Brain microvascular endothelial cell (primary cell): ENCODE measurements around the gene KAZN.

Experiments used
- DNase-seq: peaks from one replicate; pipeline ENCODE4 v3.0.0-alpha.2; 2020
- H3K27ac ChIP-seq: fragments of 250-450 bp; sonication (Bioruptor Pico); 2 replicates; pipeline ENCODE4 v1.5.1; 2020; ENCODE audit warnings: mild to moderate bottlenecking, moderate library complexity
- H3K27me3 ChIP-seq: fragments of 250-450 bp; sonication (Bioruptor Pico); replicated peaks from 2 replicates; pipeline ENCODE4 v1.5.1; 2020; ENCODE audit warnings: mild to moderate bottlenecking
- H3K36me3 ChIP-seq: fragments of 250-450 bp; sonication (Bioruptor Pico); replicated peaks from 2 replicates; pipeline ENCODE4 v1.5.1; 2020; ENCODE audit warnings: mild to moderate bottlenecking
- H3K4me3 ChIP-seq: 2 replicates; pipeline ENCODE4 v1.5.1; 2011; ENCODE audit warnings: low read depth, mild to moderate bottlenecking, control low read depth, low read length, moderate library complexity
- in situ Hi-C: cut with HindIII; loops from 2 replicates; pipeline ENCODE4 v1.10.0; 2017; ENCODE audit warnings: low sequenced_read_pairs, low pct_ligation_motif_present
- TF ChIP-seq, protein P1 (sequence below): IDR thresholded peaks from 2 replicates; pipeline ENCODE4 v1.5.1; 2011; ENCODE audit warnings: low read depth, mild to moderate bottlenecking, moderate library complexity, low read length, control low read depth, inconsistent platforms; ENCODE audit errors: missing control alignments

The KAZN gene

GRCh38 chr1:14756589-14757285, 158.3 kb downstream of the KAZN start:
- Histone ChIP-seq H3K27me3 (no peaks in the 10 kb centered on the region), H3K36me3 (no peaks in the 10 kb centered on the region), H3K27ac (no peak overlapping the region), H3K4me3 (no peak overlapping the region)
- DNase-seq = no peak
- TF ChIP-seq, protein P1, sequence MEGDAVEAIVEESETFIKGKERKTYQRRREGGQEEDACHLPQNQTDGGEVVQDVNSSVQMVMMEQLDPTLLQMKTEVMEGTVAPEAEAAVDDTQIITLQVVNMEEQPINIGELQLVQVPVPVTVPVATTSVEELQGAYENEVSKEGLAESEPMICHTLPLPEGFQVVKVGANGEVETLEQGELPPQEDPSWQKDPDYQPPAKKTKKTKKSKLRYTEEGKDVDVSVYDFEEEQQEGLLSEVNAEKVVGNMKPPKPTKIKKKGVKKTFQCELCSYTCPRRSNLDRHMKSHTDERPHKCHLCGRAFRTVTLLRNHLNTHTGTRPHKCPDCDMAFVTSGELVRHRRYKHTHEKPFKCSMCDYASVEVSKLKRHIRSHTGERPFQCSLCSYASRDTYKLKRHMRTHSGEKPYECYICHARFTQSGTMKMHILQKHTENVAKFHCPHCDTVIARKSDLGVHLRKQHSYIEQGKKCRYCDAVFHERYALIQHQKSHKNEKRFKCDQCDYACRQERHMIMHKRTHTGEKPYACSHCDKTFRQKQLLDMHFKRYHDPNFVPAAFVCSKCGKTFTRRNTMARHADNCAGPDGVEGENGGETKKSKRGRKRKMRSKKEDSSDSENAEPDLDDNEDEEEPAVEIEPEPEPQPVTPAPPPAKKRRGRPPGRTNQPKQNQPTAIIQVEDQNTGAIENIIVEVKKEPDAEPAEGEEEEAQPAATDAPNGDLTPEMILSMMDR = no peak
- in situ Hi-C loops = no loop called here

DNA sequence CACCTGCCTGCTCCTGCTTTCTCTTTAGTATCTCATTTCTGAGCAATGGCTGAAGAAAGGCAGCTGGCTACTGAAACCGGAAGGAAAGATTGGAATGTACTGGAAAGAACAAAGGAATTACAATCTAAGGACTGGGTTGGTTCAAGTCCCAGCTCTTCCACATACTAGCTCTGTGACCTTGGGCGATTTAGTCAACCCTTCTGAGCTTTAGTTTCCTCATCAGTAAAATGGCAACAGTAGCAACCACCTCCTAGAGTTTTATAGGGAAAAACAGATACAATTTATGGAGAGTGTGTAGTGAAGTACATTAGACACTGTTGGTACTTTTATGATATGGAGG, 158.8 kb downstream of the KAZN start:
- no peak overlapping the region for H3K4me3 ChIP-seq
- in situ Hi-C loops = no loop called here
- DNase-seq = no peak
- H3K27ac ChIP-seq = no peak overlapping the region
- H3K27me3 ChIP-seq = no peaks in the 10 kb centered on the region
- no peaks in the 10 kb centered on the region for H3K36me3 ChIP-seq
- TF ChIP-seq, protein P1 = no peak

DNA sequence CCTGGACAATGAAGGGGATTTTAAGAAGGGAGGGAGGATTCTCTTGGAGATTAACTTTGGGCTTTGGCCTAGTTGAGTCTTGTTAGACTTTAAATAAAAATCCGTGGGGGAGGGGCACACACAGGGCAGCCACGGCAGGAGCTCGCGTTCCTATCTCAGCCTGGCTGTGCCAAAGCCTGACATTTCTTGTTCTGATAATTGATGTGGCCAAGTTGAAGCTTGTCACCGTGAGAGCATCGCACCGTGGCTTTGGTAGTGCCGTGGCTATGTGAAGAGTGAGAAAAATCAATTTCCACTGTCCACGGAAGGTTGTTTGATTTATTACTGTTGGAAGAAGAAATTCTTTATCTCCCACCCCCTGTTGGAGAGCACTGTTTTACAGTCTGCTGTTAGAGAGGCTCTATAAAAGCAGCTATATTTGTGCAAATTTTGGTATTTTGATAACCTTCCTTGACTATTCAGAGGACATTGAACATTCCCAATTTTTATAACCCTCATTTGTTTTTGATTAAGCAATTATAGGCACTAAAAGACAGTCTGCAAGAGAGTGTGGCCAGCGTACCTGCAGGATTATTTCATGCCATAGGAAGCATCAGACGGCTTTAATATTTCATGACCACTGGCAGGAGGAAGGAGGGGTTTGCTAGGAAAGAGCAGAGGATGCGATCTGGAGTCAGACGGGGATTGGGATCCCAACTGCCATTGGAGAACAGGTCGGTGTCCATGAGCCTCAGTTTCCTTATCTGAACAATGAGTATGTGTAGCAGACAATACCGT, 160.7 kb downstream of the KAZN start:
- no peaks in the 10 kb centered on the region for H3K27me3 ChIP-seq
- no peak overlapping the region for H3K27ac ChIP-seq
- no peaks in the 10 kb centered on the region for H3K36me3 ChIP-seq
- in situ Hi-C loops = no loop called here
- TF ChIP-seq, protein P1 = no peak
- H3K4me3 ChIP-seq = no peak overlapping the region
- DNase-seq = no peak

DNA sequence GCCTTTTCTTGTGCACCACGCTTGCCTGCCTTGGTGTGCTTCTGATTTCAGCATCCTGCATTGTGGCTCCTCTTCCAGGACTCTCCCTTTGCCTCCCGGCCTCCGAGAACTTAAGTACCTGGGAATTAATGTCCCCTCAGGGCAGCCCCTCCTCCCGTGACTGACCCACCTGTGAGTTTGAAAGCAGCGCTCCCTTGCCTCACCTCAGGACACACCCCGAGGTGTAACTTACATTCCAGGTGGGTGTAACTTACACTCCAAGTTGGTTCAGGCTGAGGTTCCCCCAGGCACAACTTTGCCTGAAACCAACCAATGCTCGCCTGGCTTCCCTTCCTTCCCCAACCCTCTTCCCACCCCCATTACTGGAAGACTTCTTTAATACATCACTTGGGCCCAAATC, 161.4 kb downstream of the KAZN start:
- Histone ChIP-seq H3K27me3 (no peaks in the 10 kb centered on the region), H3K4me3 (no peak overlapping the region), H3K36me3 (no peaks in the 10 kb centered on the region), H3K27ac (no peak overlapping the region)
- TF ChIP-seq, protein P1 = no peak
- in situ Hi-C loops = no loop called here
- DNase-seq = no peak

DNA sequence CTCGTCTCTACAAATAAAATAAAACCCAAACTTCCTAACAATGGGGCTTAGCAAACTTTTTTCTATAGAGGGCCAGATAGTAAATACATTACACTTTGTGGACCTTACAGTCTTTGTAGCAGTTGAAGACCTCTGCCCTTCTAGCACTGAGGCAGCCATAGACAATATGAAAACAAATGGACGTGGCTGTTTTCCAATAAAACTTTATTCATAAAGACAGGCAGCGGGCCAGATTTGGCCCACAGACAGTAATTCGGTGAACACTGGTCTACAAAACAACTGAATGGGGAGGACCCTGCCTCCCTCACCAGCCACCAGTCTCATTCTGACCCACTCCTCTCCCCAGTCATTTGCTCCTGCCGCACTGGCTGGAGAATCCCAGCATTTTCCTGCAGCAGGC, 162.3 kb downstream of the KAZN start:
- in situ Hi-C loops = no loop called here
- no peak overlapping the region for H3K4me3 ChIP-seq
- no peaks in the 10 kb centered on the region for H3K36me3 ChIP-seq
- H3K27me3 ChIP-seq = no peaks in the 10 kb centered on the region
- H3K27ac ChIP-seq = no peak overlapping the region
- TF ChIP-seq, protein P1 = no peak
- no peak for DNase-seq
